Activated T-cell treated with anti-CD3 and anti-CD28 coated beads for 1 hour (primary cell): ENCODE results near the gene COL23A1.
"Not testable (repeated sequence)": the region's sequence is repeated elsewhere in the genome, so short reads cannot be mapped to it uniquely, and the experiment has no call there.

ENCODE experiments used
- DNase-seq: peaks from one replicate; pipeline ENCODE4 v3.0.0-alpha.2; 2020; ENCODE audit warnings: low read depth

COL23A1 gene

DNA sequence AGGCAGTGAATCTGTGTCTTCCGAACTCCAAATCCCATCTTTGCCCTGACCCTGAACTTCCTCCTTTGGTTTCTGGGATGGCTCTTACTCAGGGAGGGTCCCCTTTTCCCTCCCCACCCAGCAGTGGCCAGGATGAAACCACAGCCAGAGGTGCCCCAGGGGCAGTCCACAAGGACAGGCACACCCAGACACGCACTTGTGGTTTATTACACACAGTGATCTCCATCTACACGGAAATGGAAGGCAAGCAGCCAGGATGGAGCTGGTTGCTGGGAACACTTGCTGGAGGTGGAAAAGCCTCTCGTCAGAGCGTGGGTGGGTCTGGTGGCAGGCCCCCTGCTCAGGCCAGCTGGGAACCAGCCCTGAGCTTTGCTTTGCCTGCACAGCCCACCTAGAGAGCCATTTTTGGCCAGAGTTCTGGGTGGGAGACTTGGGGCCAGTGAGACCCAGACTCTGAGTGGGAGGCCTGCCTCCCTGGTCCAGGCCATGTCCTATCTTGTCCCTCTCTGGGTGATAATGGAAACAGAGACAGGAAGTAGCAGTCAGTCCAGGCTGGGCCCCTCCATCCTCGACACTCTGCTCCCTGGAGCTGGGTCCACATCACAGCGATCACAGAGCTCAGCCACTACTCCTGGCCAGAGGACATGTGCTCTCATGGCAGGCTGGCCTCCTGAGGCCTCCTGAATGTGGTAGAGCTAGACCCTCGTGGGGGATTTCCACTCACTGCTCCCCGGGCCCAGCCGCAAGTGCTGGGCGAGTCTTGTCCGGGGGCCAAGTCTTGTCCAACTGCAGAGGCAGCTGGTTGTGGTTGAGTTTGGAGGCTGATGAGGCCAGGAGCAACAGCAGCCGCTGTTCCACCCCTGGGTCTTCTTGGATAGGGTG is 352.5 kb downstream of the COL23A1 start:
- no peak for DNase-seq

DNA sequence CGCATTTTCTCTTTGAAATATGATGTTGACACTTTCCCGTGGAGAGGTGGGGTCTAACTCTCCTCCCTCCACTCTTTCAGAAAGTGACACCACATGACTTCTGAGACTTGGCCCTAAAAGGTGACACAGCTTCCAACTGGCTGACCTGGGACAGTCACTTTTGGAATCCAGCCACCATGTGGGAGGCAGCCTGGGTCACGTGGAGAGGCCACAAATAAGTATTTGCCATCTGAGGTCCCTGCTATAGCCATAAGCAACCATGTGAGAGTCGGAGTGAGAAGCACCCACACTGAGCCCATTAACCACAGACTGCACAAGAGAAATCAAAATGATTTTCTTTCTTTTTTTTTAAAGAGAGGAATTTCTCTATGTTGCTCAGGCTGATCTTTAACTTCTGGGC is 353.5 kb downstream of the COL23A1 start:
- no peak for DNase-seq

GRCh38 chr5:178236126-178236525 is 354.1 kb downstream of the COL23A1 start:
- DNase-seq = no peak

GRCh38 chr5:178235588-178235974 is 354.6 kb downstream of the COL23A1 start:
- DNase-seq = no peak

DNA sequence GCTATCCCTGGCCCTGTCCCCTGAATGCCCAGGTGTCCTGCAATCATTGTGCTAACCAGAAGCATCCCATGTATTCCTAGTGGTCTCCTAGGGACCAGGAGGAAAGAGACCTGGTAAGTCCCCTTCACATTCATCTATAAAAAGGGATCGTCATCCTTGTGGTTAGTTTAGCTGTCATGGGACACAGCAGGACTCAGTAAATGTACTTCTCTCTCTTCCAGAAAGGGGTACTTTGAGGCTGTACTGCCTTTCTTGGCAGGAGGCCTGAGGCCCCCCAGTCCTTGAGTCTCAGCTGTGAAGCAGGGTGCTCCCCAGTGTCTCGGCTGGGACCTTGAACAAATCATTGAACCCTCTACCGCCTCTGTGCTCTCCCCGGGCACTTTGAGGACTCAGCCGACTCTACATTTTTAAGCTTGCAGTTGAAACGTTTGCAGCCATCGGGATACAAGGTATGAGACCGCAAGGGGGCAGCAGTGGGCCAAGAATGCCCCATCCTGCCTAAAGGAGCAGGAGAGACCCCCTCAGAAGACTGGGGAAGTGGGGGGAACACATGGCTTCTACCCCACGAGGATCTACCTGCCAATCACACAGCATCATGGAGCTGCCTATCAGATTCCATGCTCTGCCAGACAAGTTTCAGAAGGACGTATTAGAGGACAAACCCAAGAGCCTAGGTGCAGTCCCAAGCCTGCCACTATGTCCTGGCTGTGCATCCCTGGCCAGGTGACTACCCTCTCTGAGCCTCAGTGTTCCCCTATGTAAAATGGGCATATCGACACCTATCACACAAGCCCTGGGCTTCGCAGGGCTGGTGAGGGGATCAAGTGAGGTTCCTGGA is 355.2 kb downstream of the COL23A1 start:
- DNase-seq = peak; percentile 79

DNA sequence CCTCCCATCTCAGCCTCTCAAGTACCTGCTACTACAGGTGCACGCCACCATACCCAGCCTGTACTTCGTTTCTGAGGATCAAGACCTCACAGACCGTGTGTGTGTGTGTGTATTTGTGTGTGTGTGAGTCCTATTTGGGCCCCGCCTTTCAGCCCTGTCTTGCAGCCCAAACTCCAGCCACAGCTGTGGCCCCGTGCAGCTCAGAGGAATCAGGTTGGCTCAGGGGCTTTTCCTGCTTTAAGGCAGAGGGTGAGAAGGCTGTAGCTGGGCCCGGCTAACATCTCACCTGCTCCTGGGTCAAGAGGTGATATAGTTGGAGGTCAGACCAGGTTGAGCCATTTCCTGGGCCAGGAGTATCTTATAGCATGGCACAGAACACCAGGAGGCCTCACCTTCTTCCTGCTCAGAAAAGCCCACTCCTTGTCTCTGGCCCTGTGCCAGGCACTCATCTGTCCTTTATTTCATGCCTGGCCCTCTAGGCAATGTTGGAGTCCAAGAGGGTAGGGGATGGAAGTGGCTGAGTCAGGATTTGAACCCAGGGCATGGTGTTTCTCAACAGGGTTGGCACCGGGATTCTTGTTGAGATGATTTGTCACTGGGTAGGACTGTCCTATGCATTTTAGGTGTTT is 356.0 kb downstream of the COL23A1 start:
- no peak for DNase-seq

- no peak for DNase-seq
These were observed 357.2 kb downstream of the COL23A1 start for GRCh38 chr5:178232920-178233429.

DNA sequence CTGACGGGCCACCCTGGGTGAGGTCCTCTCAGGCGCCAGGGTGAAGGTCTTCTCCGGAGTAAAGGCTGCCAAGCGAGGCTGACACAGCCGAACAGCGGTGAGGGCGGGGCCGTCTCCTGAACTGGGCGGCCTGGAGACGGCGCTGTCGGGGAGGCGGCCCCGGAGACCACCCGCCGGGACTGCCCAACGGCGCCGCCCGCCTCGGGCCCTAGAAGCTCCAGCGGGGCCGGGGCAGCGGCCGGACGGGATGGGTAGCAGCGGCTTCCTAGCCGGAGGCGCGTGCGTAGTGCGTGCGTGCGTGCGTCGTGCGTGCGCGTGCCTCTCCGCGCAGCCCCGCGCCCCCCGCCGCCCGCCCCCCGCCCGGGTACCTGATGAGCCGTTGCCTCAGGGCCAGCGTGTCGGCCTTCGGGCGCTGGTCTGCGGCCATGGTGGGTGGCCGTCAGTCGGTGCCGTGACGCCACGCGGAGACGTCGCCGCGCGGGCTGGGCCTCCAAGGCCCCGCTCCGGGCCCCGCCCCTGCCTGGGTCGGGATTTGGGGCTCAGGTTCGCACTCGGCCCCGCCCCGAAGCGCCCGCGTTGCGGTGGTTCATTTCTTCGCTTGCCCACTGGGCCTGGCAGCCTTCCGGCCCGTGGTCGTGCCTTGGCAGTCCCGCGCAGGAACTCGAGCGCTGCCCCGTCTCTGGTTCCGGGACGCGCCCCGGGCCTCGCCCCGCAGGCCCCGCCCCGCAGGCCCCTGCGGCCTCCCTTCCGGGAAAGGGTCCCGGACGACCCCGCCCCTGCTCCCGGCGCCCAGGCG is 357.9 kb downstream of the COL23A1 start, which contains the start of gene PHYKPL:
Gene PHYKPL (minus strand): TSS at position 679 of the 796 bp plus-strand sequence. CDS start 252 bp downstream, at position 427.
- peak; percentile 50 for DNase-seq

- no peak for DNase-seq
These were observed 358.6 kb downstream of the COL23A1 start for GRCh38 chr5:178231539-178232123.

GRCh38 chr5:178230879-178231538 is 359.2 kb downstream of the COL23A1 start:
- no peak for DNase-seq

GRCh38 chr5:178229861-178230260 is 360.3 kb downstream of the COL23A1 start:
- no peak for DNase-seq

GRCh38 chr5:178229111-178229510 is 361.1 kb downstream of the COL23A1 start:
- DNase-seq = not testable (repeated sequence)

DNA sequence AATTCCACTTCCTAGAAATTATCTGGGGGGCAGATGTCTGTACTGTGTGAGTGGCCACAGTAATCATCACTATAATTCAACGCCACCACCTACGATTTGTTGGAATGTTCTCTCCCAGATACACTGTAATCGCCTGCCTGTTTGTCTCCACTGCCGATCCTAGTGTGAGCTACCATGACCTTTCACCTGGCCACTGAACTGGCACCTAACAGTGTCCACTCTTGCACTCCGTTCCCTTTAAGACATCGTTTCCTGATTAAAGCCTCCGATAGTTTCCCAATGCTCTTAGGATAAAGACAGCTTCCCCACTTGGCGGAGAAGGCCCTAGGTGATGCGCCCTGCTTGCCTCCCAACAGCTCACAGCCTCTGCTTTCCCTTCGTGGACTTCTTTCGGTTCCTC is 361.6 kb downstream of the COL23A1 start:
- no peak for DNase-seq

DNA sequence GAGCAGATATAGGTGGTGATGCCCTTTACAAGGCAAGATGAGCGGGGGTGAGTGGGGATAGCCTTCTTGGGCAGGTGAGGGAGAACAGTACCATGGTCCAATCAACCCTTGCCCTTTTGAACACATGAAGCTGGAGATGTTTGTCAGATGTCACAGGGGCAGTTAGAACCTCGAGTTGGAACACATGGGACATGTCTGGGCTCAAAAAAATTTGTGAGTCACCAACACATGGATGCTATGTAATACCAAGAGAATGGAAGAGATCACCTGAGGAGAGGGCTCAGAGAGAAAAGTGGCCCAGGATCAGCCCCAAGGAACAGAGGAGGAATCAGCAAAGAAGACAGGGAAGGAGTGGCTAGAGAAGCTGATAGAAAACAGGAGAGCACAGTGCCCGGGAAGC is 362.3 kb downstream of the COL23A1 start:
- no peak for DNase-seq

- no peak for DNase-seq
These were observed 363.0 kb downstream of the COL23A1 start for GRCh38 chr5:178227138-178227659.

GRCh38 chr5:178225174-178225573 is 365.0 kb downstream of the COL23A1 start:
- DNase-seq = no peak

- DNase-seq = no peak
These were observed 365.8 kb downstream of the COL23A1 start for GRCh38 chr5:178224403-178224802.

DNA sequence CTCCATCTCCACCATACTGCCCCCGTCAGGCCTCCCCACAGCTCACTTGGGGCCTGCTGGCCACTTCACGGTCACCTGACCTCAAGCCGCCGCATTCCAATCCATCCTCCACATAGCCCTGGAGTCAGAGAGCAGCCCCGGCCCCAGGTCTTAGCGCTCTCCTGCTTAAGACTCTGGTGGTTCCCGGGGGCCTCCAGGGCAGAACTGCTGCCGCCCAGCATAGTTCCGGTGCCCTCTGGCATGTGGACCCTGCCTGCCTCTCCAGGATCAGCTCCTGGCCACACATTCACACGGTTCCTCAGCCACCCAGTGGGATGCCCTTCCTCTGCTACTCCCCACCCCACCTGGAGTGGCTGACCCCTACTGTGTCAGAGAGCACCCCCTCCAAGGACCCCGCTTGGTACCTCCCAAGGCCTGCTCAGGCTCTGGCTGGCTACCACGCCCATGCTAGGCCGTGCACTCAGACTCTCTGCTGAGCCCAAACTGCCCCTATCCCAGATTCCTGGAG is 366.3 kb downstream of the COL23A1 start:
- no peak for DNase-seq

DNA sequence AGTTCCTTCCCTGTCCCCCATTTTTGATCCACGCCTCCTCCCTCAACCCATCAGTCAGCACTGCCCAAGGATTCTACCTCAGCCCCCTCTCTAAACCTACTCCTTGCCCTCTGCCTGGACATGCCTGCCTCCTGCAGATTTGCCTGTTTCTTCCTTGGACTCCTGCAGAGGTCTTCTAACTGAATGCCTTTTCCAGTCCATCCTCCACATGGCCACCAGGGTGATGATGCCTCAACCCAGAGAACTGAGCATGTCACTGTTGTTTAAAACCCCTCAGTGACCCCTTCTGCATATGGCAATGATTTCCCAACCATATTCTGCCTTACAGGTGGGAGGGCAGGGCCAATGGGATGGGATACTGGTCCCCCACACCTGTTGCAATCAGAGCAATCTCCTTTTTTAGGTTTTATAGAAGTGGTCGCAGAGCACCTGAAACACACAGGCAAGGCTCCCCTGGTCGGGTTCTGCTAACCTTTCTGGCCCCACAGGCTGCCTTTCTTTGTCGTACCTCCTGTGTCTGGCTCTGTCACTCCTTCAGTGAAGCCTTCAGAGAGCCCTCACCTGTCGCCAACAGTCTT is 366.9 kb downstream of the COL23A1 start:
- DNase-seq = no peak

- DNase-seq = no peak
These were observed 367.9 kb downstream of the COL23A1 start for GRCh38 chr5:178222292-178222691.
